ENCODE data around the gene TPSAB1. TPM values are rescaled to one million over a fixed set of nuclear protein-coding genes. Genes with fewer than 3 reads are reported as not detected.

Gene TPSAB1
- total and polyA plus RNA-seq, 4 donors = 10.1 to 129 (median 89.3) TPM; not detected in 1

GRCh38 chr16:1218061-1218929 is 22.2 kb upstream of the TPSAB1 start:
- WGBS, 2 donors = 87 to 90% methylated on average over 48 to 49 of the region's 49 CpGs
- H3K9ac ChIP-seq (ENCODE audit: insufficient read depth in 1 of 2, low read length in 2 of 2) = no peak overlapping the region
- TF ChIP-seq CTCF (IDR thresholded peaks at IDR 0.05; ENCODE audit: control extremely low read depth, extremely low read depth) = no peak
- ATAC-seq (ENCODE audit: insufficient read depth, low FRiP score) (no peak), DNase-seq (no peak)
- no peak overlapping the region for H3K27ac ChIP-seq (ENCODE audit: low read depth in 1 of 2, low read length in 1 of 2)
- H3K4me3 ChIP-seq = no peak overlapping the region
- no peaks in the 10 kb centered on the region for H3K36me3 ChIP-seq (ENCODE audit: control insufficient read depth in 4 of 4, insufficient read depth in 4 of 4, low read length in 4 of 4)
- H3K4me1 ChIP-seq (ENCODE audit: control insufficient read depth in 5 of 5, insufficient read depth in 5 of 5, low read length in 5 of 5) = no peaks in the 10 kb centered on the region
- H3K27me3 ChIP-seq (ENCODE audit: control insufficient read depth in 3 of 3, insufficient read depth in 3 of 3, low read length in 2 of 3) = no peaks in the 10 kb centered on the region
- H3K9me3 ChIP-seq (ENCODE audit: control insufficient read depth in 4 of 4, insufficient read depth in 3 of 4, low read length in 3 of 4) = no peaks in the 10 kb centered on the region

GRCh38 chr16:1218930-1219611 is 21.4 kb upstream of the TPSAB1 start:
- Histone ChIP-seq H3K27ac (ENCODE audit: low read depth in 1 of 2, low read length in 1 of 2) (no peak overlapping the region), H3K36me3 (ENCODE audit: control insufficient read depth in 4 of 4, insufficient read depth in 4 of 4, low read length in 4 of 4) (no peaks in the 10 kb centered on the region), H3K27me3 (ENCODE audit: control insufficient read depth in 3 of 3, insufficient read depth in 3 of 3, low read length in 2 of 3) (no peaks in the 10 kb centered on the region), H3K4me3 (no peak overlapping the region), H3K9ac (ENCODE audit: insufficient read depth in 1 of 2, low read length in 2 of 2) (no peak overlapping the region), H3K4me1 (ENCODE audit: control insufficient read depth in 5 of 5, insufficient read depth in 5 of 5, low read length in 5 of 5) (no peaks in the 10 kb centered on the region), H3K9me3 (ENCODE audit: control insufficient read depth in 4 of 4, insufficient read depth in 3 of 4, low read length in 3 of 4) (no peaks in the 10 kb centered on the region)
- WGBS, 2 donors = 82 to 84% methylated on average over 24 of the region's 24 CpGs
- DNase-seq (no peak), ATAC-seq (ENCODE audit: insufficient read depth, low FRiP score) (no peak)
- no peak for TF ChIP-seq CTCF (IDR thresholded peaks at IDR 0.05; ENCODE audit: control extremely low read depth, extremely low read depth)

- ATAC-seq (ENCODE audit: insufficient read depth, low FRiP score) = no peak
- H3K36me3 ChIP-seq (ENCODE audit: control insufficient read depth in 4 of 4, insufficient read depth in 4 of 4, low read length in 4 of 4) = no peaks in the 10 kb centered on the region
- H3K9ac ChIP-seq (ENCODE audit: insufficient read depth in 1 of 2, low read length in 2 of 2) = no peak overlapping the region
- 91 to 93% methylated on average over 55 of the region's 55 CpGs for WGBS, 2 donors
- H3K27ac ChIP-seq (ENCODE audit: low read depth in 1 of 2, low read length in 1 of 2) = no peak overlapping the region
- no peak for DNase-seq
- no peak for TF ChIP-seq CTCF (IDR thresholded peaks at IDR 0.05; ENCODE audit: control extremely low read depth, extremely low read depth)
- no peaks in the 10 kb centered on the region for H3K27me3 ChIP-seq (ENCODE audit: control insufficient read depth in 3 of 3, insufficient read depth in 3 of 3, low read length in 2 of 3)
- H3K4me3 ChIP-seq = no peak overlapping the region
- no peaks in the 10 kb centered on the region for H3K4me1 ChIP-seq (ENCODE audit: control insufficient read depth in 5 of 5, insufficient read depth in 5 of 5, low read length in 5 of 5)
- H3K9me3 ChIP-seq (ENCODE audit: control insufficient read depth in 4 of 4, insufficient read depth in 3 of 4, low read length in 3 of 4) = no peaks in the 10 kb centered on the region
These were observed 20.3 kb upstream of the TPSAB1 start for GRCh38 chr16:1220098-1220728.
